IPS-18a (cell line): ENCODE results near the gene ARF6.
"Not testable (repeated sequence)": the region's sequence is repeated elsewhere in the genome, so short reads cannot be mapped to it uniquely, and the experiment has no call there.

Experiments
- H3K27ac ChIP-seq: one replicate; pipeline ENCODE4 v1.5.1; 2013; ENCODE audit warnings: low read length
- H3K27me3 ChIP-seq: one replicate; pipeline ENCODE4 v1.6.1; 2013; ENCODE audit warnings: mild to moderate bottlenecking, low read length; ENCODE audit not compliant: control insufficient read depth, insufficient read depth
- H3K36me3 ChIP-seq: one replicate; pipeline ENCODE4 v1.6.1; 2013; ENCODE audit warnings: low read depth, low read length; ENCODE audit not compliant: control insufficient read depth
- H3K4me1 ChIP-seq: one replicate; pipeline ENCODE4 v1.6.1; 2013; ENCODE audit warnings: low read depth, low read length; ENCODE audit not compliant: control insufficient read depth
- H3K4me3 ChIP-seq: one replicate; pipeline ENCODE4 v1.5.1; 2013; ENCODE audit warnings: low read length
- H3K9ac ChIP-seq: one replicate; pipeline ENCODE4 v1.6.1; 2013; ENCODE audit warnings: mild to moderate bottlenecking, low read length, moderate library complexity
- H3K9me3 ChIP-seq: one replicate; pipeline ENCODE4 v1.6.1; 2013; ENCODE audit warnings: low read depth, low read length; ENCODE audit not compliant: control insufficient read depth

ARF6 gene

GRCh38 chr14:49862089-49862673 lies 30.7 kb upstream of the ARF6 start:
- H3K9ac ChIP-seq, result peak overlapping the region; percentile 78
- H3K27ac ChIP-seq, result peak overlapping the region; percentile 74
- no peaks in the 10 kb centered on the region for H3K27me3 ChIP-seq
- peak overlapping the region; percentile 85 for H3K4me3 ChIP-seq
- no peaks in the 10 kb centered on the region for H3K9me3 ChIP-seq
- H3K4me1 ChIP-seq, result peaks cover 11% of the 10 kb centered on the region
- no peaks in the 10 kb centered on the region for H3K36me3 ChIP-seq

DNA sequence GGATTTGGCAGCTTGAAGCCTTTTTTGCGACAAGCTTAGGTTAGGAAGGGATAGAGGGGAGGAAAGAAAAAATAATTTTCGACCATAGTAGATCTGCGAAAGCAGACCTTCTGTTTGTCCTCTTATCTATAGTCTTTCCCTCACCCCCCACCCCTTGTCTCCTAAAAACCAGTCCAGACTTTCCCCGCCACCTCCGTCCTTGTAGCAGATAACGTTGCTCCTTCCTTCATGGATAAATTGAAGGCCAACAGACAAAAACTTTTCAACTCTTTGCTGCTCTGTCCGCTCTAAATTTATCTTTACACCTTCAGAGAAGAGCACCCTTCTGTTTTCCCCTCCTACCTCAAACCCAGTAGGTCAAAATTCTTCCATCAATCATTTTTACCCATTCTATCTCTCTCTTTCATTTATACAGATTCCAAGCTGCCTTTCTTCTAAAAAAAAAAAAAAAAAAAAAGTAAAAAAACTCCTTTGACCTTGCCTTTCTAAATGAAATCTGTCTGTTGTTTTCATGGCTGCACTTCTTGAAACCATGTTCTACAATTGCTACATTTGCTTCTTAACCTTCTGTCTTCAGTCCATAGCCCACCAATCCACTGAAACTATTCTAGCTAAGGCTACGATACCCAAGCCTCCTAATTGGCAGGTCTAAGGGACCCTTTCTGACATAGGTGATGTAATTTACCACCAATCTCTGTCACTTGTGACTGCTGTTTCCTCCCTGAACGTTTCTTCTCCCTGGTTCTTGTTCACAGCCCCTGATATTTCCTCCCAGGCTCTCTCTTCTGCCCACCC lies 29.2 kb upstream of the ARF6 start:
- peaks cover 19% of the 10 kb centered on the region for H3K4me1 ChIP-seq
- H3K27ac ChIP-seq, result no peak overlapping the region
- peaks cover 4% of the 10 kb centered on the region for H3K27me3 ChIP-seq

GRCh38 chr14:49865431-49865859 lies 27.4 kb upstream of the ARF6 start:
- H3K4me1 ChIP-seq, result peaks cover 16% of the 10 kb centered on the region
- H3K9ac ChIP-seq, result no peak overlapping the region
- no peak overlapping the region for H3K27ac ChIP-seq
- no peaks in the 10 kb centered on the region for H3K9me3 ChIP-seq
- H3K36me3 ChIP-seq, result no peaks in the 10 kb centered on the region
- no peak overlapping the region for H3K4me3 ChIP-seq
- H3K27me3 ChIP-seq, result peaks cover 6% of the 10 kb centered on the region

More for the DNA sequence above, 29.2 kb upstream of the ARF6 start:
- H3K36me3 ChIP-seq, result no peaks in the 10 kb centered on the region
- no peaks in the 10 kb centered on the region for H3K9me3 ChIP-seq
- peak overlapping the region; percentile 85 for H3K4me3 ChIP-seq
- H3K9ac ChIP-seq, result peak overlapping the region; percentile 62

GRCh38 chr14:49867831-49868719 lies 24.8 kb upstream of the ARF6 start:
- H3K27ac ChIP-seq, result peak overlapping the region; percentile 7
- peaks cover 8% of the 10 kb centered on the region for H3K4me1 ChIP-seq
- H3K27me3 ChIP-seq, result peaks cover 6% of the 10 kb centered on the region
- no peaks in the 10 kb centered on the region for H3K36me3 ChIP-seq
- H3K4me3 ChIP-seq, result peak overlapping the region; percentile 62
- H3K9me3 ChIP-seq, result no peaks in the 10 kb centered on the region
- peak overlapping the region; percentile 52 for H3K9ac ChIP-seq

DNA sequence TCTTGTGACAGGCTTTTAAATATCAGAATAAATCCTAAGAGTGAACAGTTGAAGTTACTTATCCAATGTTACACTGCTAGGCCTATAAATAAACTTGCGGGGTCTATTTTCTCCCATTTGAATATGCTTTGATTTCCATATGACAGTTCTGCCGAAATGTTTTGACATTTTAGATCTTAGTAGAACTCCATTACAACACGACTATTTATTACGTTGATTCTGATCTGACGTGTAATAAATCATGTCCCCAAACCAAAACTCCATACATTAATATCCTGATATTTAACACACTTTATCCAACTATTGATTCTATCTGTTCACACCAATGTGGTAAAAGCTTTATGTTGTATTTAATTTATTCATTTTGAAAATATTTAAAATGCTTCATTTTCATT lies 24.2 kb upstream of the ARF6 start:
- no peak overlapping the region for H3K9ac ChIP-seq
- H3K36me3 ChIP-seq, result no peaks in the 10 kb centered on the region
- peaks cover 8% of the 10 kb centered on the region for H3K4me1 ChIP-seq
- H3K4me3 ChIP-seq, result peak overlapping the region; percentile 62
- H3K27me3 ChIP-seq, result peaks cover 6% of the 10 kb centered on the region
- no peak overlapping the region for H3K27ac ChIP-seq
- H3K9me3 ChIP-seq, result no peaks in the 10 kb centered on the region

DNA sequence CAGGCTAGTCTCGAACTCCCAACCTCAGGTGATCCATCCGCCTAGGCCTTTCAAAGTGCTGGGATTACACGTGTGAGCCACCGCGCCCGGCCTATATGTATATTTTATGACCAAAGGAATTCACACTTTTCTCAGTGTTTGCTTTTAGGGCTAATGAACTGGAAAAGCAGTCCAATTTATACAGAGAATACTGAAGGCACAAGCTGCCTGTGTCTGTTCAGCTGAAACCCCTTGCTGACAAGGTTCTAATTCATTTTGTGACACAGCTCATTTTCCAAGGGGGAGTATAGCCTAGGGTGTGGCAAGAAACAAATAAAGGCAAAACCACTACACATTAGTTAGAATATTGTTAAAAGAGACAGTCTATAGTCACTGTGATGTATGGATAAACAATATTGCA lies 22.0 kb upstream of the ARF6 start:
- no peak overlapping the region for H3K27ac ChIP-seq
- H3K4me3 ChIP-seq, result no peak overlapping the region
- no peaks in the 10 kb centered on the region for H3K9me3 ChIP-seq
- H3K36me3 ChIP-seq, result no peaks in the 10 kb centered on the region
- peaks cover 8% of the 10 kb centered on the region for H3K4me1 ChIP-seq
- peaks cover 6% of the 10 kb centered on the region for H3K27me3 ChIP-seq
- no peak overlapping the region for H3K9ac ChIP-seq

DNA sequence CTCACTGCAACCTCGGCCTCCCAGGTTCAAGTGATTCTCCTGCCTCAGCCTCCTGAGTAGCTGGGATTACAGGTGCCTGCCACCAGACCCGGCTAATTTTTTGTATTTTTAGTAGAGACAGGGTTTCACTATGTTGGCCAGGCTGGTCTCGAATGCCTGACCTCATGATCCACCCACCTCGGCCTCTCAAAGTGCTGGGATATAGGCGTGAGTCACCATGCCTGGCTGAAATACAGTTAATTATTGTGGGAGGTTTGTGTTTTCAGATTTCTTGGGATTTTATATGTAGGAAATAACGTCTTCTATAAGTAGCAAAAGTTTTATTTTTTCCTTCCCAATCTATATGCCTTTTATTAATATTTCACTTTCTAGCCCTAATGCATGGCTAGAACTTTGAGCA lies 19.3 kb upstream of the ARF6 start:
- H3K4me1 ChIP-seq, H3K27me3 ChIP-seq, H3K36me3 ChIP-seq, H3K9me3 ChIP-seq, H3K9ac ChIP-seq, H3K27ac ChIP-seq, H3K4me3 ChIP-seq: not testable (repeated sequence)

DNA sequence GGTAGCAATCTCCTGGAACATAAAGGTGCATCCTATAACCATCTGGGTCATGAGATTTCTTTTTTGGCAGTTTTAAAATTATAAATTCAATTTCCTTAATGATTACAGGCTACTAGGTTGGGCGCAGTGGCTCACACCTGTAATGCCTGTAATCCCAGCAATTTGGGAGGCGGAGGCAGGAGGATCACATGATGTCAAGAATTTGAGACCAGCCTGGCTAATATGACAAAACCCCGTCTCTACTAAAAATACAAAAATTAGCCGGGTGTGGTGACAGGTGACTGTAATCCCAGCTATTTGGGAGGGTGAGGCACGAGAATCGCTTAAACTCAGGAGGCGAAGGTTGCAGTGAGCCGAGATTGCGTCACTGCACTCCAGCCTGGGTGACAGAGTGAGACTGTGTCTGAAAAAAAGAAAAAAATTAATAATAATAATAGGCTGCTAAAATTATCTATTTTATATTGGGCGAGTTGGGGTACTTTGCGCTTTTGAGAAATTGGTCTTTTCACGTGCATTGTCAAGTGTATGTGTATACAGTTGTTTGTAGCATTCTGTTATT lies 17.2 kb upstream of the ARF6 start:
- Histone ChIP-seq H3K9ac (no peak overlapping the region), H3K36me3 (no peaks in the 10 kb centered on the region), H3K4me3 (no peak overlapping the region), H3K9me3 (no peaks in the 10 kb centered on the region), H3K4me1 (no peaks in the 10 kb centered on the region), H3K27ac (no peak overlapping the region), H3K27me3 (no peaks in the 10 kb centered on the region)

- Histone ChIP-seq H3K4me1 (no peaks in the 10 kb centered on the region), H3K9ac (no peak overlapping the region), H3K27me3 (no peaks in the 10 kb centered on the region), H3K9me3 (no peaks in the 10 kb centered on the region), H3K27ac (no peak overlapping the region), H3K4me3 (no peak overlapping the region), H3K36me3 (no peaks in the 10 kb centered on the region)
Observed at GRCh38 chr14:49876563-49877127, 16.2 kb upstream of the ARF6 start.

DNA sequence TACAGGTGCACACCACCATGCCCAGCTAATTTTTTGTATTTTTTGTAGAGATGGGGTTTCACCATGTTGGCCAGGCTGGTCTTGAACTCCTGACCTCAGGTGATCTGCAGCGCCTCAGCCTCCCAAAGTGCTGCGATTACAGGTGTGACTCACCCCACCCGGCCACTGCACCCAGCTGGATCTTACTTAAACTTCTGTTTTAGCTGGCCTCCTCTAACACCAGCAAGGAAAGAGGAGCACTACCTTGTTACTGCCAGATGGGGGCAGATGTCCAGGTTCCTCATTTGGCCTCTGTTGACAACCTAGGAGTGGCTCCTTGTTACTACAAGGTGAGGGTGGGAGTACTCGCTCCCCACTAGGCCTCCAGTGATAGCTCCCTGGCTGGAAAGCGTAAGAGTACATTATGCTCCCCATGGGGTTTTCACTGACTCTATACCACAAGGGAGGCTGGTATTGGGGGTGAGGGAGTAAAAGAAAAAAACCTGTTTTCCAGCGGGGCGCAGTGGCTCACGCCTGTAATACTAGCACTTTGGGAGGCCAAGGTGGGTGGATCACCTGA lies 13.2 kb upstream of the ARF6 start:
- Histone ChIP-seq H3K4me1 (peaks cover 16% of the 10 kb centered on the region), H3K36me3 (no peaks in the 10 kb centered on the region), H3K9ac (no peak overlapping the region), H3K4me3 (no peak overlapping the region), H3K9me3 (no peaks in the 10 kb centered on the region), H3K27me3 (no peaks in the 10 kb centered on the region), H3K27ac (no peak overlapping the region)
